ENCODE data around the gene PPP2R3C. TPM values are rescaled to one million over a fixed set of nuclear protein-coding genes. Genes with fewer than 3 reads are reported as not detected.
"Not testable (repeated sequence)": the region's sequence is repeated elsewhere in the genome, so short reads cannot be mapped to it uniquely, and the experiment has no call there.

PPP2R3C gene
- total RNA-seq, 1 experiment from 2014 or later, result 19.6 TPM

DNA sequence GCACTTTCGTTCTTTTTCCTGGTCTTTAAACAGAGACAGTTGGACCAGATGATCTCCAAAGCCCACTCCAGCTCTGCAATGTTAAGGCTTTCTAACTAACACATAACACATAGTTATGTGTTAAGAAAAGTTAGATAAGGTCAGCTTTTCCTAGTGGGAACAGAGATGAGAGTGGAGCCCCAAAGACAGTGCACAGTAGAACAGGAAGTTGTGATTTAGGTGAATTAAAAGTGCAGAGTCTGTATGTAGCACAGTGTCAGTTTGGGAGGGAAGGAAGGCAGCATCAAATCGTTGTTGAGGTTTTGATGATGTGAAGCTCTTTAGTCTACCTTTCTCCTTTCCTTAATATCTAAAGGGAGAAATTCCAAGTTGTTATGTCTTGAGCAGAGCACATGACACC, 32.2 kb upstream of the PPP2R3C start:
- ATAC-seq, result no peak
- CTCF ChIA-PET, result interaction anchor here (0.6 to 1.0 kb wide), 2 partner anchors 62 to 196 kb away, joined by 3 to 5 read pairs; no protein-coding TSS in a partner anchor
- POLR2A ChIA-PET, result no interaction called here
- intact Hi-C loops (cut with micrococcal nuclease; ENCODE audit: unreplicated experiment) (no loop called here), in situ Hi-C loops (cut with HindIII; ENCODE audit: low pct_unique_long_range_greater_than_20kb, low sequenced_read_pairs) (no loop called here)
- H3K4me3 ChIP-seq (ENCODE audit: low read depth in 2 of 2, low read length in 2 of 2), result no peak overlapping the region
- no peak for DNase-seq (ENCODE audit: low read depth, low spot score)
- no peaks in the 10 kb centered on the region for H3K9me3 ChIP-seq (ENCODE audit: control insufficient read depth, insufficient read depth, low read depth, low read length)
- no peaks in the 10 kb centered on the region for H3K36me3 ChIP-seq (ENCODE audit: control insufficient read depth, insufficient read depth, low read length)
- no peaks in the 10 kb centered on the region for H3K27me3 ChIP-seq (ENCODE audit: control insufficient read depth, insufficient read depth, low read length)
- H3K27ac ChIP-seq (ENCODE audit: low read length), result peak overlapping the region; percentile 36; the same call in 1 of the 2 replicates
- peaks cover 29% of the 10 kb centered on the region for H3K4me1 ChIP-seq (ENCODE audit: control insufficient read depth, insufficient read depth, low read length)
- BruUV-seq (replicated peaks), result no TSS peak
- TF ChIP-seq, protein P1, sequence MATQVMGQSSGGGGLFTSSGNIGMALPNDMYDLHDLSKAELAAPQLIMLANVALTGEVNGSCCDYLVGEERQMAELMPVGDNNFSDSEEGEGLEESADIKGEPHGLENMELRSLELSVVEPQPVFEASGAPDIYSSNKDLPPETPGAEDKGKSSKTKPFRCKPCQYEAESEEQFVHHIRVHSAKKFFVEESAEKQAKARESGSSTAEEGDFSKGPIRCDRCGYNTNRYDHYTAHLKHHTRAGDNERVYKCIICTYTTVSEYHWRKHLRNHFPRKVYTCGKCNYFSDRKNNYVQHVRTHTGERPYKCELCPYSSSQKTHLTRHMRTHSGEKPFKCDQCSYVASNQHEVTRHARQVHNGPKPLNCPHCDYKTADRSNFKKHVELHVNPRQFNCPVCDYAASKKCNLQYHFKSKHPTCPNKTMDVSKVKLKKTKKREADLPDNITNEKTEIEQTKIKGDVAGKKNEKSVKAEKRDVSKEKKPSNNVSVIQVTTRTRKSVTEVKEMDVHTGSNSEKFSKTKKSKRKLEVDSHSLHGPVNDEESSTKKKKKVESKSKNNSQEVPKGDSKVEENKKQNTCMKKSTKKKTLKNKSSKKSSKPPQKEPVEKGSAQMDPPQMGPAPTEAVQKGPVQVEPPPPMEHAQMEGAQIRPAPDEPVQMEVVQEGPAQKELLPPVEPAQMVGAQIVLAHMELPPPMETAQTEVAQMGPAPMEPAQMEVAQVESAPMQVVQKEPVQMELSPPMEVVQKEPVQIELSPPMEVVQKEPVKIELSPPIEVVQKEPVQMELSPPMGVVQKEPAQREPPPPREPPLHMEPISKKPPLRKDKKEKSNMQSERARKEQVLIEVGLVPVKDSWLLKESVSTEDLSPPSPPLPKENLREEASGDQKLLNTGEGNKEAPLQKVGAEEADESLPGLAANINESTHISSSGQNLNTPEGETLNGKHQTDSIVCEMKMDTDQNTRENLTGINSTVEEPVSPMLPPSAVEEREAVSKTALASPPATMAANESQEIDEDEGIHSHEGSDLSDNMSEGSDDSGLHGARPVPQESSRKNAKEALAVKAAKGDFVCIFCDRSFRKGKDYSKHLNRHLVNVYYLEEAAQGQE (IDR thresholded peaks at IDR 0.05; ENCODE audit: insufficient read depth in 1 of 2, low read depth in 2 of 2, low read length in 1 of 2), result no peak
- TF ChIP-seq SIN3A (IDR thresholded peaks at IDR 0.05; ENCODE audit: borderline replicate concordance, insufficient read depth, low read depth, low read length) (no peak), TCF7L2 (IDR thresholded peaks at IDR 0.05; ENCODE audit: low read depth, low read length) (no peak), POLR2AphosphoS5 (IDR thresholded peaks at IDR 0.05; ENCODE audit: low read depth, low read length) (no peak)
- TF ChIP-seq, protein P2, sequence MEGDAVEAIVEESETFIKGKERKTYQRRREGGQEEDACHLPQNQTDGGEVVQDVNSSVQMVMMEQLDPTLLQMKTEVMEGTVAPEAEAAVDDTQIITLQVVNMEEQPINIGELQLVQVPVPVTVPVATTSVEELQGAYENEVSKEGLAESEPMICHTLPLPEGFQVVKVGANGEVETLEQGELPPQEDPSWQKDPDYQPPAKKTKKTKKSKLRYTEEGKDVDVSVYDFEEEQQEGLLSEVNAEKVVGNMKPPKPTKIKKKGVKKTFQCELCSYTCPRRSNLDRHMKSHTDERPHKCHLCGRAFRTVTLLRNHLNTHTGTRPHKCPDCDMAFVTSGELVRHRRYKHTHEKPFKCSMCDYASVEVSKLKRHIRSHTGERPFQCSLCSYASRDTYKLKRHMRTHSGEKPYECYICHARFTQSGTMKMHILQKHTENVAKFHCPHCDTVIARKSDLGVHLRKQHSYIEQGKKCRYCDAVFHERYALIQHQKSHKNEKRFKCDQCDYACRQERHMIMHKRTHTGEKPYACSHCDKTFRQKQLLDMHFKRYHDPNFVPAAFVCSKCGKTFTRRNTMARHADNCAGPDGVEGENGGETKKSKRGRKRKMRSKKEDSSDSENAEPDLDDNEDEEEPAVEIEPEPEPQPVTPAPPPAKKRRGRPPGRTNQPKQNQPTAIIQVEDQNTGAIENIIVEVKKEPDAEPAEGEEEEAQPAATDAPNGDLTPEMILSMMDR (IDR thresholded peaks at IDR 0.05), result no peak

DNA sequence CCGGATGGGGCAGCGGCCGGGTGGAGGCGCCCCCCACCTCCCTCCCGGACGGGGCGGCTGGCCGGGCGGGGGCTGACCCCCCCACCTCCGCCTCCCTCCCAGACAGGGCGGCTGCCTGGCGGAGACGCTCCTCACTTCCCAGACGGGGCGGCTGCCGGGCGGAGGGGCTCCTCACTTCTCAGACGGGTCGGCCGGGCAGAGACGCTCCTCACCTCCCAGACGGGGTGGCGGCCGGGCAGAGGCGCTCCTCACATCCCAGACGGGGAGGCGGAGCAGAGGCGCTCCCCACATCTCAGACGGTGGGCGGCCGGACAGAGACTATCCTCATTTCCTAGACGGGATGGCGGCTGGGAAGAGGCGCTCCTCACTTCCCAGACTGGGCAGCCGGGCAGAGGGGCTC, 30.7 kb upstream of the PPP2R3C start:
- POLR2A ChIA-PET; H3K9me3 ChIP-seq (ENCODE audit: control insufficient read depth, insufficient read depth, low read depth, low read length); CTCF ChIA-PET; H3K27me3 ChIP-seq (ENCODE audit: control insufficient read depth, insufficient read depth, low read length); DNase-seq (ENCODE audit: low read depth, low spot score); ATAC-seq; H3K27ac ChIP-seq (ENCODE audit: low read length); intact Hi-C loops (cut with micrococcal nuclease; ENCODE audit: unreplicated experiment); BruUV-seq (replicated peaks); H3K36me3 ChIP-seq (ENCODE audit: control insufficient read depth, insufficient read depth, low read length); H3K4me3 ChIP-seq (ENCODE audit: low read depth in 2 of 2, low read length in 2 of 2); in situ Hi-C loops (cut with HindIII; ENCODE audit: low pct_unique_long_range_greater_than_20kb, low sequenced_read_pairs): not testable (repeated sequence)
- H3K4me1 ChIP-seq (ENCODE audit: control insufficient read depth, insufficient read depth, low read length), result peaks cover 15% of the 10 kb centered on the region

DNA sequence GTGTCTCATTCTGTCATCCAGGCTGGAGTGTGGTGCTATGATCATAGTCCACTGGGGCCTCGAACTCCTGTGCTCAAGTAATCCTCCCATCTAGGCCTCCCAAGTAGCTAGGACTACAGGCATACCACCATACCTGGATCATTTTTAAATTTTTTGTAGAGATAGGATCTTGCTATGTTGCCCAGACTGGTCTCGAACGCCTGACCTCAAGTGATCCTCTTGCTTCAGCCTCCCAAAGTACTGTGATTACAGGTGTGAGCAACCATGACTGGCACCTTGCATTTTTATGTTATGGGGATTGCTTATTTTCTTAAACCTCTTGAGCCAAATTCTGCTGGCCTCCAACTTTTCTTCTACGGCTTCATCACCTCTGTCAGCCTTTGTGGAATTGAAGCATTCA, 27.4 kb upstream of the PPP2R3C start:
- BruUV-seq (replicated peaks), result no TSS peak
- CTCF ChIA-PET, result no interaction called here
- in situ Hi-C loops (cut with HindIII; ENCODE audit: low pct_unique_long_range_greater_than_20kb, low sequenced_read_pairs) (no loop called here), intact Hi-C loops (cut with micrococcal nuclease; ENCODE audit: unreplicated experiment) (loop anchor here (10.0 kb wide), 1 partner anchor 146 kb away; the partner anchor contains the start of gene PSMA6)
- no peak overlapping the region for H3K4me3 ChIP-seq (ENCODE audit: low read depth in 2 of 2, low read length in 2 of 2)
- no peaks in the 10 kb centered on the region for H3K36me3 ChIP-seq (ENCODE audit: control insufficient read depth, insufficient read depth, low read length)
- POLR2A ChIA-PET, result no interaction called here
- H3K9me3 ChIP-seq (ENCODE audit: control insufficient read depth, insufficient read depth, low read depth, low read length), result no peaks in the 10 kb centered on the region
- no peak for DNase-seq (ENCODE audit: low read depth, low spot score)
- H3K27ac ChIP-seq (ENCODE audit: low read length), result no peak overlapping the region
- ATAC-seq, result no peak
- no peak for TF ChIP-seq POLR2AphosphoS5 (IDR thresholded peaks at IDR 0.05; ENCODE audit: low read depth, low read length)
- TF ChIP-seq, protein P1 (IDR thresholded peaks at IDR 0.05; ENCODE audit: insufficient read depth in 1 of 2, low read depth in 2 of 2, low read length in 1 of 2), result no peak
- no peak for TF ChIP-seq TCF7L2 (IDR thresholded peaks at IDR 0.05; ENCODE audit: low read depth, low read length)
- TF ChIP-seq, protein P2 (IDR thresholded peaks at IDR 0.05), result no peak
- no peak for TF ChIP-seq SIN3A (IDR thresholded peaks at IDR 0.05; ENCODE audit: borderline replicate concordance, insufficient read depth, low read depth, low read length)
- no peaks in the 10 kb centered on the region for H3K27me3 ChIP-seq (ENCODE audit: control insufficient read depth, insufficient read depth, low read length)
- H3K4me1 ChIP-seq (ENCODE audit: control insufficient read depth, insufficient read depth, low read length), result no peaks in the 10 kb centered on the region

Measured in Panc1 (cell line).